Ascending aorta (tissue), 2 donors: ENCODE data around the gene GALNT18. TPM values are rescaled to one million over a fixed set of nuclear protein-coding genes. Genes with fewer than 3 reads are reported as not detected.

ENCODE experiments used
- DNase-seq, 2 donors: peaks; one replicate each; pipeline ENCODE4 v3.0.0-alpha.2; 2019; ENCODE audit warnings: low spot score in 2 of 2
- H3K27ac ChIP-seq, 2 donors: fragments of 200-600 bp; sonication (generic); one replicate each; pipeline ENCODE4 v1.5.1; 2016 to 2017; ENCODE audit warnings: mild to moderate bottlenecking in 1 of 2
- H3K27me3 ChIP-seq: fragments of 200-600 bp; sonication (generic); one replicate; pipeline ENCODE4 v1.5.1; 2017
- H3K36me3 ChIP-seq, 2 donors: fragments of 200-600 bp; sonication (generic); one replicate each; pipeline ENCODE4 v1.5.1; 2016
- H3K4me1 ChIP-seq, 2 donors: fragments of 200-600 bp; sonication (generic); one replicate each; pipeline ENCODE4 v1.5.1; 2016 to 2017; ENCODE audit warnings: mild to moderate bottlenecking in 1 of 2
- H3K4me3 ChIP-seq, 2 donors: fragments of 200-600 bp; sonication (generic); one replicate each; pipeline ENCODE4 v1.5.1; 2016 to 2017; ENCODE audit warnings: mild to moderate bottlenecking in 1 of 2
- H3K9me3 ChIP-seq, 2 donors: fragments of 200-600 bp; sonication (generic); one replicate each; pipeline ENCODE4 v1.5.1; 2016
- CTCF ChIP-seq, 3 experiments: fragments of 200-600 bp in 2 of 3; fragments of 450-650 bp in 1 of 3; sonication (generic) in 2 of 3; IDR thresholded peaks; one replicate each; pipeline ENCODE4 v1.5.1; 2016 to 2019; ENCODE audit warnings: antibody characterized with exemption in 3 of 3, mild to moderate bottlenecking in 1 of 3, moderate library complexity in 1 of 3
- intact Hi-C: fragments of 100-400 bp; cut with DNase I; formaldehyde crosslinking; loops from one replicate; pipeline ENCODE4 v1.15.1; 2023
- total RNA-seq: library from RNA; depleted of rRNA; stranded (reverse); fragments of >200 nt; gene quantifications from one replicate; pipeline ENCODE4 v1.1.0, GENCODE V29; 2016

GALNT18 gene
- total RNA-seq, 1 donor from 2014 or later, result 53.5 TPM

GRCh38 chr11:11624204-11624603 lies 2.4 kb upstream of the GALNT18 start:
- Histone ChIP-seq H3K4me3 (no peak overlapping the region), H3K27me3 (no peaks in the 10 kb centered on the region), H3K9me3 (no peaks in the 10 kb centered on the region), H3K4me1 (peaks cover 0 to 9% of the 10 kb centered on the region in 2 donors), H3K36me3 (no peaks in the 10 kb centered on the region), H3K27ac (no peak overlapping the region)
- intact Hi-C loops, result loop anchor here (5.0 to 10.0 kb wide), 5 partner anchors 482 to 819 kb away; partner anchors contain the start of genes EIF4G2 and ZBED5
- TF ChIP-seq CTCF (IDR thresholded peaks at IDR 0.05), result no peak
- DNase-seq, result no peak

GRCh38 chr11:11622772-11623171 lies 967 bp upstream of the GALNT18 start:
- no peak for TF ChIP-seq CTCF (IDR thresholded peaks at IDR 0.05)
- intact Hi-C loops, result loop anchor here (1.0 to 10.0 kb wide), 8 partner anchors 52 to 818 kb away; partner anchors contain the start of genes EIF4G2 and ZBED5
- no peaks in the 10 kb centered on the region for H3K9me3 ChIP-seq
- H3K4me1 ChIP-seq, result peaks cover 0 to 21% of the 10 kb centered on the region in 2 donors
- no peaks in the 10 kb centered on the region for H3K36me3 ChIP-seq
- H3K4me3 ChIP-seq, result no peak overlapping the region
- no peaks in the 10 kb centered on the region for H3K27me3 ChIP-seq
- DNase-seq, result no peak
- no peak overlapping the region for H3K27ac ChIP-seq

- peak overlapping the region; percentile 62 to 92 for H3K4me3 ChIP-seq
- intact Hi-C loops, result loop anchor here (1.0 to 10.0 kb wide), 8 partner anchors 52 to 818 kb away; partner anchors contain the start of genes EIF4G2 and ZBED5
- DNase-seq, result no peak
- peak overlapping the region; percentile 51 to 54 for H3K27ac ChIP-seq
- no peak for TF ChIP-seq CTCF (IDR thresholded peaks at IDR 0.05)
- no peaks in the 10 kb centered on the region for H3K36me3 ChIP-seq
- H3K27me3 ChIP-seq, result no peaks in the 10 kb centered on the region
- H3K4me1 ChIP-seq, result peaks cover 0 to 24% of the 10 kb centered on the region in 2 donors
- H3K9me3 ChIP-seq, result no peaks in the 10 kb centered on the region
Measured at GRCh38 chr11:11622340-11622706, 518 bp upstream of the GALNT18 start.

GRCh38 chr11:11620921-11621572 lies 758 bp downstream of the GALNT18 start:
- H3K27ac ChIP-seq, result peak overlapping the region; percentile 63 to 90
- intact Hi-C loops, result loop anchor here (2.0 to 10.0 kb wide), 6 partner anchors 32 to 816 kb away; partner anchors contain the start of genes EIF4G2 and ZBED5
- peak in 2 of 3 experiments; percentile 13 to 35 for TF ChIP-seq CTCF (IDR thresholded peaks at IDR 0.05)

GRCh38 chr11:11620173-11620920 lies 1.5 kb downstream of the GALNT18 start:
- Histone ChIP-seq H3K27me3 (no peaks in the 10 kb centered on the region), H3K4me3 (peak overlapping the region; percentile 62 to 92), H3K27ac (peak overlapping the region; percentile 63 to 90), H3K9me3 (no peaks in the 10 kb centered on the region), H3K4me1 (peaks cover under 1 to 29% of the 10 kb centered on the region in 2 donors), H3K36me3 (no peaks in the 10 kb centered on the region)
- intact Hi-C loops, result loop anchor here (2.0 to 10.0 kb wide), 6 partner anchors 32 to 816 kb away; partner anchors contain the start of genes EIF4G2 and ZBED5
- no peak for TF ChIP-seq CTCF (IDR thresholded peaks at IDR 0.05)
- peak in 1 of 2 donors; percentile 76 for DNase-seq

More at GRCh38 chr11:11620921-11621572, 758 bp downstream of the GALNT18 start:
- Histone ChIP-seq H3K4me1 (peaks cover 0 to 29% of the 10 kb centered on the region in 2 donors), H3K4me3 (peak overlapping the region; percentile 62 to 92), H3K27me3 (no peaks in the 10 kb centered on the region), H3K9me3 (no peaks in the 10 kb centered on the region), H3K36me3 (no peaks in the 10 kb centered on the region)
- peak in 1 of 2 donors; percentile 68 for DNase-seq
